NB4 (cell line): Measurements from ENCODE around the gene CDC73.

Source experiments
- DNase-seq: peaks from one replicate; pipeline ENCODE4 v3.0.0; 2010; ENCODE audit warnings: low read depth
- H3K4me3 ChIP-seq: one replicate; pipeline ENCODE4 v1.5.1; 2011; ENCODE audit warnings: mild to moderate bottlenecking, low read depth, low read length, moderate library complexity
- CTCF ChIP-seq: IDR thresholded peaks from one replicate; pipeline ENCODE4 v1.5.1; 2012; ENCODE audit warnings: low read depth, low read length
- MAX ChIP-seq: IDR thresholded peaks from 2 replicates; pipeline ENCODE4 v1.6.1; 2011; ENCODE audit warnings: low read depth, low read length
- MYC ChIP-seq: IDR thresholded peaks from 2 replicates; pipeline ENCODE4 v1.6.1; 2011; ENCODE audit warnings: low read depth, low read length
- POLR2A ChIP-seq: IDR thresholded peaks from 2 replicates; pipeline ENCODE4 v1.6.1; 2011; ENCODE audit warnings: mild to moderate bottlenecking; ENCODE audit not compliant: insufficient read length; ENCODE audit errors: extremely low read depth

The CDC73 gene

GRCh38 chr1:193189442-193190095 lies 67.7 kb downstream of the CDC73 start:
- TF ChIP-seq CTCF, result no peak
- TF ChIP-seq MAX, result no peak
- no peak for TF ChIP-seq MYC
- TF ChIP-seq POLR2A, result no peak
- no peak overlapping the region for H3K4me3 ChIP-seq
- no peak for DNase-seq

GRCh38 chr1:193190096-193190744 lies 68.4 kb downstream of the CDC73 start:
- DNase-seq, result no peak
- TF ChIP-seq MAX (no peak), CTCF (no peak), MYC (no peak), POLR2A (no peak)
- H3K4me3 ChIP-seq, result no peak overlapping the region

- TF ChIP-seq MAX (no peak), POLR2A (no peak), MYC (no peak), CTCF (no peak)
- H3K4me3 ChIP-seq, result no peak overlapping the region
- DNase-seq, result no peak
Measured at GRCh38 chr1:193192586-193192985, 70.8 kb downstream of the CDC73 start.

- no peak overlapping the region for H3K4me3 ChIP-seq
- TF ChIP-seq MYC, result no peak
- TF ChIP-seq CTCF, result no peak
- TF ChIP-seq POLR2A, result no peak
- TF ChIP-seq MAX, result no peak
- no peak for DNase-seq
Measured at GRCh38 chr1:193199940-193200339, 78.1 kb downstream of the CDC73 start.

GRCh38 chr1:193201021-193201420 lies 79.2 kb downstream of the CDC73 start:
- TF ChIP-seq MAX (no peak), POLR2A (no peak), CTCF (no peak), MYC (no peak)
- H3K4me3 ChIP-seq, result no peak overlapping the region
- no peak for DNase-seq
